IPS-18a (cell line): ENCODE data around the gene CDK9.

Experiments used
- H3K27ac ChIP-seq: one replicate; pipeline ENCODE4 v1.5.1; 2013; ENCODE audit warnings: low read length
- H3K27me3 ChIP-seq: one replicate; pipeline ENCODE4 v1.6.1; 2013; ENCODE audit warnings: mild to moderate bottlenecking, low read length; ENCODE audit not compliant: control insufficient read depth, insufficient read depth
- H3K36me3 ChIP-seq: one replicate; pipeline ENCODE4 v1.6.1; 2013; ENCODE audit warnings: low read depth, low read length; ENCODE audit not compliant: control insufficient read depth
- H3K4me1 ChIP-seq: one replicate; pipeline ENCODE4 v1.6.1; 2013; ENCODE audit warnings: low read depth, low read length; ENCODE audit not compliant: control insufficient read depth
- H3K4me3 ChIP-seq: one replicate; pipeline ENCODE4 v1.5.1; 2013; ENCODE audit warnings: low read length
- H3K9ac ChIP-seq: one replicate; pipeline ENCODE4 v1.6.1; 2013; ENCODE audit warnings: mild to moderate bottlenecking, low read length, moderate library complexity
- H3K9me3 ChIP-seq: one replicate; pipeline ENCODE4 v1.6.1; 2013; ENCODE audit warnings: low read depth, low read length; ENCODE audit not compliant: control insufficient read depth

Gene CDK9

GRCh38 chr9:127796852-127797370 lies 11.1 kb downstream of the CDK9 start:
- Histone ChIP-seq H3K4me3 (no peak overlapping the region), H3K4me1 (no peaks in the 10 kb centered on the region), H3K9ac (no peak overlapping the region), H3K36me3 (peaks cover 10% of the 10 kb centered on the region), H3K9me3 (no peaks in the 10 kb centered on the region), H3K27ac (no peak overlapping the region), H3K27me3 (no peaks in the 10 kb centered on the region)

GRCh38 chr9:127801955-127802575 lies 16.2 kb downstream of the CDK9 start:
- Histone ChIP-seq H3K9ac (peak overlapping the region; percentile 55), H3K36me3 (peaks cover 7% of the 10 kb centered on the region), H3K27ac (no peak overlapping the region), H3K4me1 (no peaks in the 10 kb centered on the region), H3K9me3 (no peaks in the 10 kb centered on the region), H3K27me3 (no peaks in the 10 kb centered on the region), H3K4me3 (peak overlapping the region; percentile 56)

DNA sequence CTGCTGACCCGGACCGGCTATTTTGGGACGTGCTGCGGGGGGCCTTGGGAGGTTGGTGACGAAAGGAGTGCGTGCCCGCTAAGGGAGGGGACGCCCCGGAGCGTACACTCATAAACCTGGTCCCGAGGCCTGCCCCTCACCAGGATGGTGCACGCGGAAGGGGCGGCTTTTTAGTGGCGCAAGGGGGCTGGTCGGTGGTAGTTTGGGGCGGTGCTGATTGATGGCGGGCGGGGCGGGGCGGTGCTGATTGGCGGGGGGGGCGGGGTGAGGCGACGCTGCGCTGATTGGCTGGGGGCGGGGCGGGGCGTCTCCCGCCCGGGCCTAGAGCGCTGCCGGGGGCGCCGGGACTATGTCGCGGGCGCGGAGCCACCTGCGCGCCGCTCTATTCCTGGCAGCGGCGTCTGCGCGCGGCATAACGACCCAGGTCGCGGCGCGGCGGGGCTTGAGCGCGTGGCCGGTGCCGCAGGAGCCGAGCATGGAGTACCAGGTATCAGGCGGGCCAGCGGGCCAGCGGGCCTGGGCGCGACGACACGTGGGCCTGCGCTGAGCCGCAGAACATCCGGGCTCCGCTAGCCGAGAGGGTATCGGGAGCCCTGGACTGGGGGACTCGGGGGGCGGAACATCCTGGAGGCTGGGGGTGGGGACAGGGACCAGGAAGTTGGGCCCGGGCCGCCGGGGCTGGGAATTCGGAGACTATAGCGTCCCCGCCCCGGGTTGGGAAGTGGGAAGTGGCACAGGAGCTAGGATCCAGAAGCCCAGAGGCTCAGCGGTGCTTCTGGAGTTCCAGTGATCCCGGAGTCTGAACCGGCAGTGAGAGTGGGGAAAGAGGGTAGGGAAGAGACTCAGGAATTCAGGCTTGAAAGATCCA lies 17.0 kb downstream of the CDK9 start, which contains the start of gene FPGS:
TSS of gene FPGS (plus strand) at position 307 of the 868 bp plus-strand sequence. CDS start at position 350, 43 bp downstream.
- Histone ChIP-seq H3K27me3 (no peaks in the 10 kb centered on the region), H3K36me3 (peaks cover 12% of the 10 kb centered on the region), H3K4me3 (peak within 1 kb of the TSS; percentile 88), H3K9ac (peak within 1 kb of the TSS; percentile 84), H3K9me3 (no peaks in the 10 kb centered on the region), H3K27ac (no peak within 1 kb of the TSS), H3K4me1 (no peaks in the 10 kb centered on the region)

- H3K4me3 ChIP-seq, result peak overlapping the region; percentile 88
- H3K27me3 ChIP-seq, result no peaks in the 10 kb centered on the region
- no peaks in the 10 kb centered on the region for H3K9me3 ChIP-seq
- peak overlapping the region; percentile 84 for H3K9ac ChIP-seq
- H3K36me3 ChIP-seq, result peaks cover 17% of the 10 kb centered on the region
- no peak overlapping the region for H3K27ac ChIP-seq
- no peaks in the 10 kb centered on the region for H3K4me1 ChIP-seq
These were observed 17.9 kb downstream of the CDK9 start for GRCh38 chr9:127803507-127804352.

- no peak overlapping the region for H3K9ac ChIP-seq
- no peaks in the 10 kb centered on the region for H3K27me3 ChIP-seq
- no peak overlapping the region for H3K4me3 ChIP-seq
- peaks cover 3% of the 10 kb centered on the region for H3K4me1 ChIP-seq
- peaks cover 20% of the 10 kb centered on the region for H3K36me3 ChIP-seq
- no peak overlapping the region for H3K27ac ChIP-seq
- H3K9me3 ChIP-seq, result no peaks in the 10 kb centered on the region
These were observed 19.8 kb downstream of the CDK9 start for GRCh38 chr9:127805620-127806019.

DNA sequence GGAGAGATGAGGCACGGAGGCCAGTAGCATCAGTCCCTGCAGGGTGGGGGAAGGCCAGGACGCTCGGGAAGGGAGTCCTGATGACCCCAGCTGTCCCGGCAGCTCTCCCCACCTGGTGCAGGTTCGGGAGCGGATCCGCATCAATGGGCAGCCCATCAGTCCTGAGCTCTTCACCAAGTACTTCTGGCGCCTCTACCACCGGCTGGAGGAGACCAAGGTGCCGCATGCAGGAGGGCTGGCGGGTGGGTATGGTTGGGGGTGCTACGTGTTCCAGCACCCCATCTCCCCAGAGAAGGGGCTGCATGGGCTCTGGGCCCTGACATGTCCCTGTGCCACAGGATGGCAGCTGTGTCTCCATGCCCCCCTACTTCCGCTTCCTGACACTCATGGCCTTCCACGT lies 21.0 kb downstream of the CDK9 start:
- Histone ChIP-seq H3K4me1 (peaks cover 3% of the 10 kb centered on the region), H3K36me3 (peaks cover 20% of the 10 kb centered on the region), H3K27me3 (no peaks in the 10 kb centered on the region), H3K4me3 (no peak overlapping the region), H3K9me3 (no peaks in the 10 kb centered on the region), H3K27ac (no peak overlapping the region), H3K9ac (no peak overlapping the region)

- Histone ChIP-seq H3K9ac (no peak overlapping the region), H3K36me3 (peaks cover 30% of the 10 kb centered on the region), H3K27ac (no peak overlapping the region), H3K27me3 (no peaks in the 10 kb centered on the region), H3K4me1 (peaks cover 3% of the 10 kb centered on the region), H3K9me3 (no peaks in the 10 kb centered on the region), H3K4me3 (no peak overlapping the region)
These were observed 22.6 kb downstream of the CDK9 start for GRCh38 chr9:127808347-127809001.

GRCh38 chr9:127809002-127809539 lies 23.2 kb downstream of the CDK9 start:
- Histone ChIP-seq H3K27me3 (no peaks in the 10 kb centered on the region), H3K9me3 (no peaks in the 10 kb centered on the region), H3K4me1 (peaks cover 3% of the 10 kb centered on the region), H3K27ac (no peak overlapping the region), H3K9ac (no peak overlapping the region), H3K36me3 (peaks cover 36% of the 10 kb centered on the region), H3K4me3 (no peak overlapping the region)

DNA sequence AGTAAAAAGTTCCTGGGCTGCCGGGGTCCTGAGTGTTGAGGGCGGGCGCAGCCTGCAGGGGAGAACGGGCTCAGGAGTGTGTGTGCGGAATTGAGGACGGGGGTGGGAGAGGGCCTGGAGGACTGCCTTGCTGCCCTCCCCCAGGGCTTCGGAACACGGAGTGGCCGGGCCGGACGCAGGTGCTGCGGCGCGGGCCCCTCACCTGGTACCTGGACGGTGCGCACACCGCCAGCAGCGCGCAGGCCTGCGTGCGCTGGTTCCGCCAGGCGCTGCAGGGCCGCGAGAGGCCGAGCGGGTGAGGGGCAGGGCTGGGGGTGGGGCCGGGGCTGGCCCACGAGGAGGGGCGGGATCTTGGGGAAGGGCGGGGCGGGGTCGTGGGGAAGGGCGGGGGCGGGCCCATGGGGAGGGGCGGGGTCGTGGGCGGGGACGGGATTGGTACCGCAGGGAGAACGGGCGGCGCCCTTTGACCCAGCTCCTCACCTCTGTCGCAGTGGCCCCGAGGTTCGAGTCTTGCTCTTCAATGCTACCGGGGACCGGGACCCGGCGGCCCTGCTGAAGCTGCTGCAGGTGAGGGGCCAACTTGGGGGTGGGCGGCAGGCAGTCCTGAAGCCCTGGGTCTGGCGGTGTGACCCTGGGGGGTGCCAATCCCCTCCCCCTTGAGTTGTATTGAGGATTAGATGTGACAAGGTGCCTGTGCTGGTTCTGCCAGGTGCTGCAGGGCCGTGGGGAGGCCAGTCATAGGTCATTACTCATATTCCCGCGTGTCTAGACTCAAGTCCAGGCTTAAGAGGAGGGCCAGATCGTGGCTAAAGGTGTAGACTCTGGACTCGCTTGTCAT lies 23.9 kb downstream of the CDK9 start:
- no peak overlapping the region for H3K9ac ChIP-seq
- H3K9me3 ChIP-seq, result no peaks in the 10 kb centered on the region
- no peak overlapping the region for H3K4me3 ChIP-seq
- H3K36me3 ChIP-seq, result peaks cover 38% of the 10 kb centered on the region
- H3K27ac ChIP-seq, result no peak overlapping the region
- H3K4me1 ChIP-seq, result peaks cover 3% of the 10 kb centered on the region
- no peaks in the 10 kb centered on the region for H3K27me3 ChIP-seq
